ENCODE results near the gene ZMAT5.

The ZMAT5 gene

DNA sequence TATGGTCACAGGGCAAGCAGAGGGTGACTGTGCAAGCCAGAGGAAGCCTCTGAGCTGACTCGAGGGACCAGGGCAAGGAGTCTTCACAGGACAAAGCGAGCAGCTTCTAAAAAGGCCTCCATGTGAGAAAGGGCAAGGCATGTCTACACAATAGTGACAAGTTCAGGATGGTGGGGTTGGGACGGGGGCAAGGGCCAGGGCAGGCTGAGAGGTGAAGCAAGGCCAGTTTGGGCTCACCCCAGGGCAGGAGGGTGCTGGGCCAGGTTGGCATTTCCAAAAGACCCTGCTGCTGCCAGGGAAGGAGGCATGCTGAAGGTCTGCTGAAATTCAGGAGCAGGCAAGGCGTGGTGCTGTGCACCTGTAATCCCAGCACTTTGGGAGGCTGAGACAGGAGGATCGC, 59.3 kb downstream of the ZMAT5 start:
- no peaks in the 10 kb centered on the region for H3K4me1 ChIP-seq (ENCODE audit: insufficient read depth, low read length)
- H3K27me3 ChIP-seq (ENCODE audit: insufficient read depth, low read length, poor library complexity) = no peaks in the 10 kb centered on the region
- no peak overlapping the region for H3K4me2 ChIP-seq (ENCODE audit: insufficient read depth, low read length)
- no peak overlapping the region for H3K4me3 ChIP-seq (ENCODE audit: low read depth in 1 of 2, low read length in 2 of 2)
- H4K20me1 ChIP-seq (ENCODE audit: insufficient read depth, low read length) = no peaks in the 10 kb centered on the region
- no peak overlapping the region for H3K27ac ChIP-seq (ENCODE audit: low read length)
- no peaks in the 10 kb centered on the region for H3K36me3 ChIP-seq (ENCODE audit: insufficient read depth, low read length)
- TF ChIP-seq EZH2 (IDR thresholded peaks at IDR 0.05; ENCODE audit: borderline replicate concordance, low read depth, low read length, severe bottlenecking) = no peak
- TF ChIP-seq, protein P1, sequence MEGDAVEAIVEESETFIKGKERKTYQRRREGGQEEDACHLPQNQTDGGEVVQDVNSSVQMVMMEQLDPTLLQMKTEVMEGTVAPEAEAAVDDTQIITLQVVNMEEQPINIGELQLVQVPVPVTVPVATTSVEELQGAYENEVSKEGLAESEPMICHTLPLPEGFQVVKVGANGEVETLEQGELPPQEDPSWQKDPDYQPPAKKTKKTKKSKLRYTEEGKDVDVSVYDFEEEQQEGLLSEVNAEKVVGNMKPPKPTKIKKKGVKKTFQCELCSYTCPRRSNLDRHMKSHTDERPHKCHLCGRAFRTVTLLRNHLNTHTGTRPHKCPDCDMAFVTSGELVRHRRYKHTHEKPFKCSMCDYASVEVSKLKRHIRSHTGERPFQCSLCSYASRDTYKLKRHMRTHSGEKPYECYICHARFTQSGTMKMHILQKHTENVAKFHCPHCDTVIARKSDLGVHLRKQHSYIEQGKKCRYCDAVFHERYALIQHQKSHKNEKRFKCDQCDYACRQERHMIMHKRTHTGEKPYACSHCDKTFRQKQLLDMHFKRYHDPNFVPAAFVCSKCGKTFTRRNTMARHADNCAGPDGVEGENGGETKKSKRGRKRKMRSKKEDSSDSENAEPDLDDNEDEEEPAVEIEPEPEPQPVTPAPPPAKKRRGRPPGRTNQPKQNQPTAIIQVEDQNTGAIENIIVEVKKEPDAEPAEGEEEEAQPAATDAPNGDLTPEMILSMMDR (IDR thresholded peaks at IDR 0.05; ENCODE audit: borderline replicate concordance, extremely low read depth, low read length, poor library complexity, severe bottlenecking) = no peak
- H3K9ac ChIP-seq (ENCODE audit: low read depth, low read length) = no peak overlapping the region
- ATAC-seq (ENCODE audit: insufficient read depth, low read depth) (no peak), DNase-seq (no peak)
- no peak overlapping the region for H2AFZ ChIP-seq (ENCODE audit: low read depth, low read length)
- H3K79me2 ChIP-seq (ENCODE audit: insufficient read depth, low read length) = no peaks in the 10 kb centered on the region
- no peaks in the 10 kb centered on the region for H3K9me3 ChIP-seq (ENCODE audit: insufficient read depth, low read length, severe bottlenecking)

DNA sequence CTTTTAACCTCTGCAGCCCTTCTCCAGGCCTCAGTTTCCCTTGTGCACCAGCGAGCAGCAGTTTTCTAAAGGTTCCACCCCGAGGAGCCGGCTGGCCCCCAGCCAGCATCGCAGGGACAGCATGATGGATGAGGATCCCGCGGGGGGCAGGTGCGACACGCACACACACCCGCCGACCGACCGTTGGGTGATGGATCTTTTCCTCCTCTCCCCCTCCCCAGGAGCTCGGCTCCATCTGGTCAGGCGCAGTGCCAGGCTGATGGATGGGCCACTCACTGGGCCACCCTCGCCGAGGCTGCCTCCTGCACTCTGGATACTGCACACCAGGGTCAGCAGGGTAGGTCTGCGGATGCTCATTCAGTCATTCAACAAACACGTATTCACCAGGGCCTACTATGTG, 59.8 kb downstream of the ZMAT5 start:
- Histone ChIP-seq H2AFZ (ENCODE audit: low read depth, low read length) (no peak overlapping the region), H3K4me2 (ENCODE audit: insufficient read depth, low read length) (no peak overlapping the region), H3K9me3 (ENCODE audit: insufficient read depth, low read length, severe bottlenecking) (no peaks in the 10 kb centered on the region), H3K4me3 (ENCODE audit: low read depth in 1 of 2, low read length in 2 of 2) (no peak overlapping the region), H3K9ac (ENCODE audit: low read depth, low read length) (no peak overlapping the region), H3K36me3 (ENCODE audit: insufficient read depth, low read length) (no peaks in the 10 kb centered on the region), H3K27me3 (ENCODE audit: insufficient read depth, low read length, poor library complexity) (no peaks in the 10 kb centered on the region), H3K27ac (ENCODE audit: low read length) (no peak overlapping the region), H4K20me1 (ENCODE audit: insufficient read depth, low read length) (no peaks in the 10 kb centered on the region), H3K4me1 (ENCODE audit: insufficient read depth, low read length) (no peaks in the 10 kb centered on the region), H3K79me2 (ENCODE audit: insufficient read depth, low read length) (no peaks in the 10 kb centered on the region)
- DNase-seq (no peak), ATAC-seq (ENCODE audit: insufficient read depth, low read depth) (no peak)
- TF ChIP-seq EZH2 (IDR thresholded peaks at IDR 0.05; ENCODE audit: borderline replicate concordance, low read depth, low read length, severe bottlenecking) = no peak
- TF ChIP-seq, protein P1 (IDR thresholded peaks at IDR 0.05; ENCODE audit: borderline replicate concordance, extremely low read depth, low read length, poor library complexity, severe bottlenecking) = no peak

DNA sequence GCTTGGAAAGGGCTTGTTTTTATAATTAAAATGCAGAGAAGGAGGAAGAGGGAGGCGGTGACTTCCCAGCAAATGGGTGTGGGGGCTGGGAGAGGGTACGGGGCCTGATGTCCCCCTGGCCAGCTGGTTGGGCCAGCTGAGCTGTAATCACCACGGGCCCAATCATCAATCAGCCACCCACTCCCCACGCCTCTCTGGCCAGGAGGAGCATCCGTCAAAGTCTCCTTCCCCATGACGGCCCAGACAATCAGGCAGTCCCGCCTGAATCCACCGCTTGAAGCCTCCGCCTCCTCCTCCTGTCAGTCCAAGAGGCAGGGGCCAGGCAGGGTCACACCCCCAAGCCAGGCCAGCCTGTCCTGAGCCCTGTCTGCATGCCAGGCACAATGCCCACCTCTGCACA, 60.3 kb downstream of the ZMAT5 start:
- Histone ChIP-seq H3K36me3 (ENCODE audit: insufficient read depth, low read length) (no peaks in the 10 kb centered on the region), H3K9ac (ENCODE audit: low read depth, low read length) (no peak overlapping the region), H3K79me2 (ENCODE audit: insufficient read depth, low read length) (no peaks in the 10 kb centered on the region), H2AFZ (ENCODE audit: low read depth, low read length) (no peak overlapping the region), H3K4me1 (ENCODE audit: insufficient read depth, low read length) (no peaks in the 10 kb centered on the region), H3K27me3 (ENCODE audit: insufficient read depth, low read length, poor library complexity) (no peaks in the 10 kb centered on the region), H4K20me1 (ENCODE audit: insufficient read depth, low read length) (no peaks in the 10 kb centered on the region), H3K4me2 (ENCODE audit: insufficient read depth, low read length) (no peak overlapping the region), H3K27ac (ENCODE audit: low read length) (no peak overlapping the region), H3K4me3 (ENCODE audit: low read depth in 1 of 2, low read length in 2 of 2) (no peak overlapping the region), H3K9me3 (ENCODE audit: insufficient read depth, low read length, severe bottlenecking) (no peaks in the 10 kb centered on the region)
- no peak for TF ChIP-seq EZH2 (IDR thresholded peaks at IDR 0.05; ENCODE audit: borderline replicate concordance, low read depth, low read length, severe bottlenecking)
- TF ChIP-seq, protein P1 (IDR thresholded peaks at IDR 0.05; ENCODE audit: borderline replicate concordance, extremely low read depth, low read length, poor library complexity, severe bottlenecking) = no peak
- ATAC-seq (ENCODE audit: insufficient read depth, low read depth) (no peak), DNase-seq (no peak)

DNA sequence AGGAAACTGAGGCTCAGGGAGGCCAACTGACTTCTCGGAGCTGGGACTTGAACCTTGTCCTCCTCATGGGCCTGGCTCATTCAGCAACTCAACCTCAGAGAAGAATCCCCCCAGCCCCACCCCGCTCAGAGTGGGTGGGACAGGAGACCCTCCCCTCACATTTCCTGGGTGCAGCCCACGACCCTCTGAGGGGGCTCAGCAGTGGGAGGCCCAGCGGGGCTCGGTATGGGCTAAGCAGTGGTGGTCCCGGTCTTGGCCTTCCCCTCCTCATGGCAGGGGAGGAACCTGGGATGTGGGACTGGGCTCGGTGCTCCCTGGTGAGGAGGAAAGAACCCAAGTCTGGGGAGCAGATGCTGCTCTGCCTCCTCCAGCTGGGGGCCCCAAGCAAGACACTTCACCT, 61.2 kb downstream of the ZMAT5 start:
- Histone ChIP-seq H3K27ac (ENCODE audit: low read length) (no peak overlapping the region), H3K4me2 (ENCODE audit: insufficient read depth, low read length) (no peak overlapping the region), H4K20me1 (ENCODE audit: insufficient read depth, low read length) (no peaks in the 10 kb centered on the region), H3K9ac (ENCODE audit: low read depth, low read length) (no peak overlapping the region), H3K9me3 (ENCODE audit: insufficient read depth, low read length, severe bottlenecking) (no peaks in the 10 kb centered on the region), H3K36me3 (ENCODE audit: insufficient read depth, low read length) (no peaks in the 10 kb centered on the region), H2AFZ (ENCODE audit: low read depth, low read length) (no peak overlapping the region), H3K4me3 (ENCODE audit: low read depth in 1 of 2, low read length in 2 of 2) (no peak overlapping the region), H3K4me1 (ENCODE audit: insufficient read depth, low read length) (no peaks in the 10 kb centered on the region), H3K27me3 (ENCODE audit: insufficient read depth, low read length, poor library complexity) (no peaks in the 10 kb centered on the region), H3K79me2 (ENCODE audit: insufficient read depth, low read length) (no peaks in the 10 kb centered on the region)
- DNase-seq (no peak), ATAC-seq (ENCODE audit: insufficient read depth, low read depth) (no peak)
- no peak for TF ChIP-seq EZH2 (IDR thresholded peaks at IDR 0.05; ENCODE audit: borderline replicate concordance, low read depth, low read length, severe bottlenecking)
- TF ChIP-seq, protein P1 (IDR thresholded peaks at IDR 0.05; ENCODE audit: borderline replicate concordance, extremely low read depth, low read length, poor library complexity, severe bottlenecking) = no peak

Data from DND-41 (cell line).